H9 (cell line): Measurements from ENCODE around the gene LRRC27. TPM values are rescaled to one million over a fixed set of nuclear protein-coding genes. Genes with fewer than 3 reads are reported as not detected.

Experiments
- DNase-seq: peaks from one replicate; pipeline ENCODE4 v3.0.0-alpha.2; 2017
- H2AFZ ChIP-seq: one replicate; pipeline ENCODE4 v1.6.1; 2013; ENCODE audit warnings: mild to moderate bottlenecking, low read length, control low read depth, moderate library complexity
- H2AK5ac ChIP-seq: 2 replicates; pipeline ENCODE4 v1.6.1; 2013; ENCODE audit warnings: low read length, control low read depth, mixed read lengths; ENCODE audit not compliant: insufficient read length
- H2BK120ac ChIP-seq: one replicate; pipeline ENCODE4 v1.6.1; 2013; ENCODE audit warnings: low read depth, mild to moderate bottlenecking, low read length, control low read depth, inconsistent platforms; ENCODE audit not compliant: poor library complexity, severe bottlenecking
- H2BK12ac ChIP-seq: 2 replicates; pipeline ENCODE4 v1.6.1; 2013; ENCODE audit warnings: low read length, control low read depth, mixed read lengths, low read depth; ENCODE audit not compliant: insufficient read length
- H2BK15ac ChIP-seq: 2 replicates; pipeline ENCODE4 v1.6.1; 2013; ENCODE audit warnings: low read depth, low read length, control low read depth
- H2BK20ac ChIP-seq: one replicate; pipeline ENCODE4 v1.6.1; 2013; ENCODE audit warnings: low read depth, mild to moderate bottlenecking, low read length, control low read depth, inconsistent platforms; ENCODE audit not compliant: poor library complexity, severe bottlenecking
- H2BK5ac ChIP-seq: 2 replicates; pipeline ENCODE4 v1.6.1; 2013; ENCODE audit warnings: low read length, control low read depth, mixed read lengths; ENCODE audit not compliant: insufficient read length
- H3K14ac ChIP-seq: 2 replicates; pipeline ENCODE4 v1.6.1; 2013; ENCODE audit warnings: low read length, control low read depth; ENCODE audit not compliant: insufficient read depth
- H3K18ac ChIP-seq: 2 replicates; pipeline ENCODE4 v1.6.1; 2013; ENCODE audit warnings: low read depth, mild to moderate bottlenecking, mixed read lengths, low read length, control low read depth; ENCODE audit not compliant: insufficient read length
- H3K23ac ChIP-seq: 2 replicates; pipeline ENCODE4 v1.6.1; 2013; ENCODE audit warnings: low read length, control low read depth, mixed read lengths, low read depth; ENCODE audit not compliant: insufficient read length
- H3K23me2 ChIP-seq: 2 replicates; pipeline ENCODE4 v1.6.1; 2013; ENCODE audit warnings: low read depth, mild to moderate bottlenecking, mixed read lengths, low read length, control low read depth; ENCODE audit not compliant: insufficient read length, poor library complexity, severe bottlenecking
- H3K27ac ChIP-seq: 2 replicates; pipeline ENCODE4 v1.5.1; 2013; ENCODE audit warnings: low read length, control low read depth, mixed read lengths, low read depth; ENCODE audit not compliant: insufficient read length
- H3K27me3 ChIP-seq: 2 replicates; pipeline ENCODE4 v1.6.1; 2013; ENCODE audit warnings: low read length, control low read depth, inconsistent platforms; ENCODE audit not compliant: insufficient read depth
- H3K4ac ChIP-seq: 2 replicates; pipeline ENCODE4 v1.6.1; 2013; ENCODE audit warnings: low read depth, mild to moderate bottlenecking, control low read depth, inconsistent platforms, low read length, moderate library complexity
- H3K4me1 ChIP-seq: 2 replicates; pipeline ENCODE4 v1.6.1; 2013; ENCODE audit warnings: low read length, control low read depth, inconsistent platforms; ENCODE audit not compliant: insufficient read depth
- H3K4me2 ChIP-seq: 2 replicates; pipeline ENCODE4 v1.6.1; 2013; ENCODE audit warnings: low read length, control low read depth, mixed read lengths; ENCODE audit not compliant: insufficient read length, insufficient read depth
- H3K56ac ChIP-seq: 2 replicates; pipeline ENCODE4 v1.6.1; 2013; ENCODE audit warnings: low read depth, mild to moderate bottlenecking, mixed read lengths, low read length, control low read depth; ENCODE audit not compliant: insufficient read length
- H3K79me1 ChIP-seq: 2 replicates; pipeline ENCODE4 v1.6.1; 2013; ENCODE audit warnings: low read depth, mild to moderate bottlenecking, moderate library complexity, low read length, control low read depth, inconsistent platforms; ENCODE audit not compliant: insufficient read depth, poor library complexity, severe bottlenecking
- H3K79me2 ChIP-seq: 2 replicates; pipeline ENCODE4 v1.6.1; 2013; ENCODE audit warnings: low read length, control low read depth, inconsistent platforms; ENCODE audit not compliant: insufficient read depth
- H3K9ac ChIP-seq: 2 replicates; pipeline ENCODE4 v1.6.1; 2013; ENCODE audit warnings: low read length, control low read depth, mixed read lengths; ENCODE audit not compliant: insufficient read length; ENCODE audit errors: extremely low read depth
- H3K9me3 ChIP-seq: one replicate; pipeline ENCODE4 v1.6.1; 2013; ENCODE audit warnings: low read depth, low read length, inconsistent platforms; ENCODE audit not compliant: control insufficient read depth
- H3T11ph ChIP-seq: one replicate; pipeline ENCODE4 v1.6.1; 2013; ENCODE audit warnings: mild to moderate bottlenecking, low read length, control low read depth, inconsistent platforms
- H4K20me1 ChIP-seq: one replicate; pipeline ENCODE4 v1.6.1; 2013; ENCODE audit not compliant: control insufficient read depth, insufficient read length, insufficient read depth
- H4K5ac ChIP-seq: 2 replicates; pipeline ENCODE4 v1.6.1; 2013; ENCODE audit warnings: low read depth, mild to moderate bottlenecking, mixed read lengths, low read length, control low read depth; ENCODE audit not compliant: insufficient read length
- H4K8ac ChIP-seq: replicated peaks from 2 replicates; pipeline ENCODE4 v1.6.1; 2013; ENCODE audit warnings: low read length, control low read depth, mixed read lengths, low read depth; ENCODE audit not compliant: insufficient read length
- H4K91ac ChIP-seq: 2 replicates; pipeline ENCODE4 v1.6.1; 2013; ENCODE audit warnings: low read depth, mild to moderate bottlenecking, moderate library complexity, mixed read lengths, low read length, control low read depth; ENCODE audit not compliant: insufficient read length
- H3K27ac Mint-ChIP-seq, 3 experiments: 2 replicates in 2 of 3; 3 replicates in 1 of 3; pipeline ENCODE4 v1.8.0; 2020 to 2021; ENCODE audit warnings: mixed read lengths in 3 of 3, mild to moderate bottlenecking in 1 of 3, moderate library complexity in 1 of 3
- H3K27me3 Mint-ChIP-seq: 2 replicates; pipeline ENCODE4 v1.8.0; 2021; ENCODE audit warnings: low read depth, mild to moderate bottlenecking, moderate library complexity, mixed read lengths
- H3K36me3 Mint-ChIP-seq, 3 experiments: 2 replicates in 2 of 3; 3 replicates in 1 of 3; pipeline ENCODE4 v1.8.0; 2020 to 2021; ENCODE audit warnings: low read depth in 3 of 3, mixed read lengths in 3 of 3; ENCODE audit not compliant: insufficient read depth in 1 of 3
- H3K4me1 Mint-ChIP-seq, 2 experiments: 2 replicates each; pipeline ENCODE4 v1.8.0; 2020; ENCODE audit warnings: mixed read lengths in 2 of 2
- H3K4me3 Mint-ChIP-seq, 2 experiments: 2 replicates in 1 of 2; 3 replicates in 1 of 2; pipeline ENCODE4 v1.8.0; 2020 to 2021; ENCODE audit warnings: mild to moderate bottlenecking in 2 of 2, mixed read lengths in 2 of 2, moderate library complexity in 1 of 2
- H3K9me3 Mint-ChIP-seq, 2 experiments: 2 replicates in 1 of 2; 3 replicates in 1 of 2; pipeline ENCODE4 v1.8.0; 2020; ENCODE audit warnings: mild to moderate bottlenecking in 2 of 2, mixed read lengths in 2 of 2, moderate library complexity in 1 of 2
- WGBS: extraction: QIAGEN DNeasy Blood & Tissue Kit; methylation state at CpG from one replicate; pipeline ENCODE4 v1.1.7; 2013; ENCODE audit warnings: missing lambda C conversion rate, low lambda C conversion rate, mixed read lengths; ENCODE audit not compliant: insufficient read length; ENCODE audit errors: extremely low coverage; 5-methylcytosine and 5-hydroxymethylcytosine counted together
- total RNA-seq: library from RNA; stranded (reverse); gene quantifications from 2 replicates; pipeline ENCODE4 v1.2.1, GENCODE V29; 2021
- TF ChIP-seq, protein P1 (sequence below): fragments of 200-600 bp; sonication (generic); conservative IDR thresholded peaks from 3 replicates; pipeline ENCODE4 v1.8.0; 2021; ENCODE audit warnings: antibody characterized with exemption, mild to moderate bottlenecking

Gene LRRC27
- total RNA-seq, 1 experiment from 2014 or later = 2.7 TPM

DNA sequence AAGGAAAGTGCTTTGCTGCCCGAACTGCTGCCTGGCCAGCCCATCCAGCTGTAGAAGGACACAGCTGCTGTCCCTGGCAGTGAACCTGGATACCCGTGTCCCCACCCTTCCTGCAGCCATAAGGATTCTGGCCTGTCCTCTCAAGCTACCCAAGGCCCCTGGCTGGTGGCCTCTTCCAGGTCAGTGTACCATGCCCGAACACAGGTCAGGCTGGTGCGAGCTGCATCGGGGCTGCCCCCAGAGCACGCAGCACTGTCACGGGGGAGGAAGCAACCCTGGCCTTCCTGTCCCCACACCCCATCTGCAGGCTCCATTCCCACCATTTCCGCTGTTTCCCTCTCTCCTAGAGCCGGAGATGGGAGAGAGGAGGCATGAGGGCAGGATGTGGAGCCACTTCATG lies 34.5 kb downstream of the LRRC27 start:
- Histone ChIP-seq H2BK12ac (no peak overlapping the region), H3K27me3 (no peaks in the 10 kb centered on the region), H2BK20ac (no peak overlapping the region), H3K79me2 (no peaks in the 10 kb centered on the region), H3K14ac (no peak overlapping the region), H3K79me1 (no peaks in the 10 kb centered on the region), H2BK15ac (no peak overlapping the region), H3K9ac (no peak overlapping the region), H4K5ac (no peak overlapping the region), H3K18ac (no peak overlapping the region), H3K9me3 (no peaks in the 10 kb centered on the region), H3K23ac (no peak overlapping the region), H4K8ac (no peak overlapping the region), H2BK120ac (no peak overlapping the region), H3K4ac (no peak overlapping the region), H3K4me2 (no peak overlapping the region), H4K20me1 (no peaks in the 10 kb centered on the region), H2AK5ac (no peak overlapping the region), H2BK5ac (no peak overlapping the region), H3T11ph (no peak overlapping the region), H3K23me2 (no peaks in the 10 kb centered on the region), H4K91ac (no peak overlapping the region), H3K56ac (no peak overlapping the region), H2AFZ (no peak overlapping the region), H3K27ac (no peak overlapping the region), H3K4me1 (peaks cover 4% of the 10 kb centered on the region; the same call in 1 of the 2 replicates)
- Mint-ChIP-seq H3K27me3 (peaks cover 3% of the 10 kb centered on the region), H3K36me3 (no peaks in the 10 kb centered on the region; a peak in 1 of 7 replicates), H3K4me1 (peaks cover 25 to 26% of the 10 kb centered on the region in 2 experiments), H3K4me3 (no peak overlapping the region), H3K9me3 (peaks cover 3 to 4% of the 10 kb centered on the region in 2 experiments; a peak in 3 of 5 replicates), H3K27ac (no peak overlapping the region)
- no CpG with 5 or more reads among the region's 9 CpGs for WGBS
- DNase-seq = no peak
- TF ChIP-seq, protein P1, sequence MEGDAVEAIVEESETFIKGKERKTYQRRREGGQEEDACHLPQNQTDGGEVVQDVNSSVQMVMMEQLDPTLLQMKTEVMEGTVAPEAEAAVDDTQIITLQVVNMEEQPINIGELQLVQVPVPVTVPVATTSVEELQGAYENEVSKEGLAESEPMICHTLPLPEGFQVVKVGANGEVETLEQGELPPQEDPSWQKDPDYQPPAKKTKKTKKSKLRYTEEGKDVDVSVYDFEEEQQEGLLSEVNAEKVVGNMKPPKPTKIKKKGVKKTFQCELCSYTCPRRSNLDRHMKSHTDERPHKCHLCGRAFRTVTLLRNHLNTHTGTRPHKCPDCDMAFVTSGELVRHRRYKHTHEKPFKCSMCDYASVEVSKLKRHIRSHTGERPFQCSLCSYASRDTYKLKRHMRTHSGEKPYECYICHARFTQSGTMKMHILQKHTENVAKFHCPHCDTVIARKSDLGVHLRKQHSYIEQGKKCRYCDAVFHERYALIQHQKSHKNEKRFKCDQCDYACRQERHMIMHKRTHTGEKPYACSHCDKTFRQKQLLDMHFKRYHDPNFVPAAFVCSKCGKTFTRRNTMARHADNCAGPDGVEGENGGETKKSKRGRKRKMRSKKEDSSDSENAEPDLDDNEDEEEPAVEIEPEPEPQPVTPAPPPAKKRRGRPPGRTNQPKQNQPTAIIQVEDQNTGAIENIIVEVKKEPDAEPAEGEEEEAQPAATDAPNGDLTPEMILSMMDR = no peak
